ENCODE results near the gene HBE1. TPM values are rescaled to one million over a fixed set of nuclear protein-coding genes. Genes with fewer than 3 reads are reported as not detected.
"Not testable (repeated sequence)": the region's sequence is repeated elsewhere in the genome, so short reads cannot be mapped to it uniquely, and the experiment has no call there.

Gene HBE1
- total and polyA plus RNA-seq, 4 donors: 2.1 to 14.6 TPM; not detected in 2

GRCh38 chr11:5265832-5266231 lies 3.9 kb downstream of the HBE1 start:
- Histone ChIP-seq H3K9ac (ENCODE audit: insufficient read depth in 1 of 2, low read length in 2 of 2) (no peak overlapping the region), H3K4me3 (no peak overlapping the region), H3K27ac (ENCODE audit: low read depth in 1 of 2, low read length in 1 of 2) (no peak overlapping the region), H3K9me3 (ENCODE audit: control insufficient read depth in 4 of 4, insufficient read depth in 3 of 4, low read length in 3 of 4) (no peaks in the 10 kb centered on the region), H3K4me1 (ENCODE audit: control insufficient read depth in 5 of 5, insufficient read depth in 5 of 5, low read length in 5 of 5) (no peaks in the 10 kb centered on the region), H3K27me3 (ENCODE audit: control insufficient read depth in 3 of 3, insufficient read depth in 3 of 3, low read length in 2 of 3) (no peaks in the 10 kb centered on the region), H3K36me3 (ENCODE audit: control insufficient read depth in 4 of 4, insufficient read depth in 4 of 4, low read length in 4 of 4) (no peaks in the 10 kb centered on the region)
- no peak for DNase-seq
- WGBS, 2 donors: 47 to 62% methylated on average over 2 of the region's 2 CpGs
- no peak for TF ChIP-seq CTCF (IDR thresholded peaks at IDR 0.05; ENCODE audit: control extremely low read depth, extremely low read depth)
- no peak for ATAC-seq (ENCODE audit: insufficient read depth, low FRiP score)

DNA sequence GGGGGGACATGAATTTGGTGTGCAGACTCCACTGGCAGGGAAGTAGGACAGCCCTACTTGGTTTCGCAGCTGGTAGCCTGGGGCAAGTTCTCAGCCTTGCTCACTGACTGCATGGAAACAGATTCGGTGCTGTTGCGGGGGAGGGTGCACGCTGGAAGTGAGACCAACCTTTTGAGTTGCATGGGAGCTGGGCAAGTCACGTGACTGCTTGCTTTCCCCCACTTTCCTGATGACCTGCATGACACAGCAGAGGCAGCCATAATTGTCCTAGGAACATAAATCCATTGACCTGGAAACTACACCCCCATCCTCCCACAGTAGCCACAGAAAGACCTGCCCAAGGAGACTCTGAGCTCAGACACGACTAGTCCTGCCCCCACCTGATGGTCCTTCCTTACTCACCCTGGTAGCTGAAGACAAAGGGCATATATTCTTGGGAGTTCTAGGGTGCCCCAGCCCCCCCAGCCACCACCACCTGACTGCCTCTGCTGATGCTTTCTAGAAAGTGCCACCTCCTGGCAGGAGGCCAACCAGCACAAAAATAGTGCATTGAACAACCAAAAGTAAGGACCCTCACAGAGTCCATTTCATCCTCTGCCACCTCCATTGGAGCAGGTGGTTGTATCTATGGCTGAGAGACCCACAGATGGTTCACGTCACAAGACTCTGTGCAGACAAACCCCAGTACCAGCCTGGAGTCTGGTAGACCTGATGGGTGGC lies 11.0 kb downstream of the HBE1 start:
- no peak for ATAC-seq (ENCODE audit: insufficient read depth, low FRiP score)

DNA sequence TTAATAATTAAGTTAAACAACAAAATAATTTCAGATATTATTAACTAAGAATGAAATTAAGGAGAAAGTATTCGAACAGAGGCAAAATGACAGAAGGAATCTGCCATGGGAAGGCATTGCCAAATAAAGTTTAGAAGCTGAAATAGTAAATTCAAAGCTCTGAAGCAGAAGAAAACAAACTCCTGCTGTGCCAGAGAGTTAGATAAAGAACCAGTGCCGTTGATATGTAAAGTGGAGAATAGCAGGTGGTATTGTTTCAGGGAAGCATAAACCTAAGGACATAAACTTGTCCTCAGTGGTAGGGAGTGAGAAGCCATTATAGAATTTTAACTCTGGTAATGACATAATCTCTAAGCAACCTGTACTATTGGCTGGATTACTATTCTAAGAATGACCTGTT lies 12.4 kb downstream of the HBE1 start:
- Histone ChIP-seq H3K9ac (ENCODE audit: insufficient read depth in 1 of 2, low read length in 2 of 2) (no peak overlapping the region), H3K4me3 (no peak overlapping the region), H3K4me1 (ENCODE audit: control insufficient read depth in 5 of 5, insufficient read depth in 5 of 5, low read length in 5 of 5) (no peaks in the 10 kb centered on the region), H3K9me3 (ENCODE audit: control insufficient read depth in 4 of 4, insufficient read depth in 3 of 4, low read length in 3 of 4) (peaks cover 0 to 4% (median 0%) of the 10 kb centered on the region in 4 donors), H3K27ac (ENCODE audit: low read depth in 1 of 2, low read length in 1 of 2) (no peak overlapping the region), H3K27me3 (ENCODE audit: control insufficient read depth in 3 of 3, insufficient read depth in 3 of 3, low read length in 2 of 3) (no peaks in the 10 kb centered on the region), H3K36me3 (ENCODE audit: control insufficient read depth in 4 of 4, insufficient read depth in 4 of 4, low read length in 4 of 4) (no peaks in the 10 kb centered on the region)
- no peak for DNase-seq
- no peak for TF ChIP-seq CTCF (IDR thresholded peaks at IDR 0.05; ENCODE audit: control extremely low read depth, extremely low read depth)
- ATAC-seq (ENCODE audit: insufficient read depth, low FRiP score): no peak
- 40 to 56% methylated on average over 2 of the region's 2 CpGs for WGBS, 2 donors

More for the DNA sequence above, 11.0 kb downstream of the HBE1 start:
- no peak for TF ChIP-seq CTCF (IDR thresholded peaks at IDR 0.05; ENCODE audit: control extremely low read depth, extremely low read depth)
- 76 to 84% methylated on average over 7 of the region's 7 CpGs for WGBS, 2 donors
- Histone ChIP-seq H3K27ac (ENCODE audit: low read depth in 1 of 2, low read length in 1 of 2) (no peak overlapping the region), H3K9ac (ENCODE audit: insufficient read depth in 1 of 2, low read length in 2 of 2) (no peak overlapping the region), H3K4me3 (no peak overlapping the region), H3K27me3 (ENCODE audit: control insufficient read depth in 3 of 3, insufficient read depth in 3 of 3, low read length in 2 of 3) (no peaks in the 10 kb centered on the region), H3K36me3 (ENCODE audit: control insufficient read depth in 4 of 4, insufficient read depth in 4 of 4, low read length in 4 of 4) (no peaks in the 10 kb centered on the region), H3K4me1 (ENCODE audit: control insufficient read depth in 5 of 5, insufficient read depth in 5 of 5, low read length in 5 of 5) (no peaks in the 10 kb centered on the region), H3K9me3 (ENCODE audit: control insufficient read depth in 4 of 4, insufficient read depth in 3 of 4, low read length in 3 of 4) (peaks cover 0 to 4% (median 0%) of the 10 kb centered on the region in 4 donors)
- DNase-seq: no peak

DNA sequence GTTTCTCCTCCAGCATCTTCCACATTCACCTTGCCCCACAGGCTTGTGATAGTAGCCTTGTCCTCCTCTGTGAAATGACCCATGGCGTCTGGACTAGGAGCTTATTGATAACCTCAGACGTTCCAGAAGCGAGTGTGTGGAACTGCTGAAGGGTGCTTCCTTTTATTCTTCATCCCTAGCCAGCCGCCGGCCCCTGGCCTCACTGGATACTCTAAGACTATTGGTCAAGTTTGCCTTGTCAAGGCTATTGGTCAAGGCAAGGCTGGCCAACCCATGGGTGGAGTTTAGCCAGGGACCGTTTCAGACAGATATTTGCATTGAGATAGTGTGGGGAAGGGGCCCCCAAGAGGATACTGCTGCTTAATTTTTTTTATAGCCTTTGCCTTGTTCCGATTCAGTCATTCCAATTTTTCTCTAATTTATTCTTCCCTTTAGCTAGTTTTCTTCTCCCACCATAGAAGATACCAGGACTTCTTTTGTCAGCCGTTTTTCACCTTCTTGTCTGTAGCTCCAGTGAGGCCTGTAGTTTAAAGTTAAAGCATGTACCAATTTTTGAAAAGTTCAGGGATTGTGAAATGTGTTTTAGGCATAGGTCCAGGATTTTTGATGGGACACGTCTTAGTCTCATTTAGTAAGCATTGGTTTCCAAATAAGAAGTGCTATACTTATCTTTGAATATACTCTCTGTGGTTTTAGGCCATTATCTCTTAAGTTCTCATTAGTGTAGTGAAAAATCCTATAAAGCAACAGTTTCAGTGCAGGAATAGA lies 14.9 kb downstream of the HBE1 start, which contains the start of gene HBG2:
Gene HBG2 (minus strand): TSS at position 136 of the 768 bp plus-strand sequence. CDS start 53 bp downstream, at position 83.
- H3K27me3 ChIP-seq (ENCODE audit: control insufficient read depth in 3 of 3, insufficient read depth in 3 of 3, low read length in 2 of 3); H3K4me1 ChIP-seq (ENCODE audit: control insufficient read depth in 5 of 5, insufficient read depth in 5 of 5, low read length in 5 of 5); H3K9ac ChIP-seq (ENCODE audit: insufficient read depth in 1 of 2, low read length in 2 of 2); H3K9me3 ChIP-seq (ENCODE audit: control insufficient read depth in 4 of 4, insufficient read depth in 3 of 4, low read length in 3 of 4); H3K36me3 ChIP-seq (ENCODE audit: control insufficient read depth in 4 of 4, insufficient read depth in 4 of 4, low read length in 4 of 4); H3K4me3 ChIP-seq; H3K27ac ChIP-seq (ENCODE audit: low read depth in 1 of 2, low read length in 1 of 2); ATAC-seq (ENCODE audit: insufficient read depth, low FRiP score): not testable (repeated sequence)
- DNase-seq: peak in 2 of 3 donors; percentile 73 to 74
- WGBS, 2 donors: 53 to 74% methylated on average over 4 of the region's 9 CpGs

- H3K9ac ChIP-seq (ENCODE audit: insufficient read depth in 1 of 2, low read length in 2 of 2); DNase-seq; H3K36me3 ChIP-seq (ENCODE audit: control insufficient read depth in 4 of 4, insufficient read depth in 4 of 4, low read length in 4 of 4); H3K4me1 ChIP-seq (ENCODE audit: control insufficient read depth in 5 of 5, insufficient read depth in 5 of 5, low read length in 5 of 5); H3K27me3 ChIP-seq (ENCODE audit: control insufficient read depth in 3 of 3, insufficient read depth in 3 of 3, low read length in 2 of 3); H3K9me3 ChIP-seq (ENCODE audit: control insufficient read depth in 4 of 4, insufficient read depth in 3 of 4, low read length in 3 of 4); H3K27ac ChIP-seq (ENCODE audit: low read depth in 1 of 2, low read length in 1 of 2); ATAC-seq (ENCODE audit: insufficient read depth, low FRiP score); H3K4me3 ChIP-seq: not testable (repeated sequence)
- WGBS, 2 donors: 75 to 88% methylated on average over 2 of the region's 2 CpGs
Observed at GRCh38 chr11:5254023-5254422, 15.7 kb downstream of the HBE1 start.

- H3K4me1 ChIP-seq (ENCODE audit: control insufficient read depth in 5 of 5, insufficient read depth in 5 of 5, low read length in 5 of 5); H3K36me3 ChIP-seq (ENCODE audit: control insufficient read depth in 4 of 4, insufficient read depth in 4 of 4, low read length in 4 of 4); H3K9ac ChIP-seq (ENCODE audit: insufficient read depth in 1 of 2, low read length in 2 of 2); ATAC-seq (ENCODE audit: insufficient read depth, low FRiP score); H3K27ac ChIP-seq (ENCODE audit: low read depth in 1 of 2, low read length in 1 of 2); H3K9me3 ChIP-seq (ENCODE audit: control insufficient read depth in 4 of 4, insufficient read depth in 3 of 4, low read length in 3 of 4); H3K27me3 ChIP-seq (ENCODE audit: control insufficient read depth in 3 of 3, insufficient read depth in 3 of 3, low read length in 2 of 3); H3K4me3 ChIP-seq; DNase-seq: not testable (repeated sequence)
- WGBS, 2 donors: 67 to 90% methylated on average over 5 of the region's 5 CpGs
Observed at GRCh38 chr11:5253440-5253839, 16.3 kb downstream of the HBE1 start.

Data from lung (tissue), 12 donors.